Epithelial cell of umbilical artery (primary cell): ENCODE measurements around the gene SEC62. TPM values are rescaled to one million over a fixed set of nuclear protein-coding genes. Genes with fewer than 3 reads are reported as not detected.

Experiments
- total RNA-seq: library from RNA; depleted of rRNA; stranded (reverse); fragments of >200 nt; gene quantifications from 2 replicates; pipeline ENCODE4 v1.2.3, GENCODE V29; 2014

SEC62 gene
- total RNA-seq: 33.5 and 38.0 TPM in 2 replicates

GRCh38 chr3:169966428-169966950, at the start of gene SEC62:
SEC62 (plus strand) TSS chr3:169966807; CDS start chr3:169966823, 16 bp downstream.

GRCh38 chr3:170037463-170038433, 71.1 kb downstream of the SEC62 start, which contains the start of gene GPR160:
GPR160 (plus strand) TSS chr3:170037995; CDS start chr3:170083973, 45,978 bp downstream.

Other genes starting within 250 kb of the SEC62 start
- 312 and 747 TPM in 2 replicates for gene TERC, start 201.7 kb upstream of the SEC62 start, total RNA-seq
- gene ACTRT3, start 197.2 kb upstream of the SEC62 start, total RNA-seq: 5.5 and 6.2 TPM in 2 replicates
- gene MYNN, start 193.4 kb upstream of the SEC62 start, total RNA-seq: 18.2 and 20.8 TPM in 2 replicates
- gene LRRIQ4, start 153.9 kb upstream of the SEC62 start, total RNA-seq: not detected in 2 replicates
- gene LRRC34, start 153.9 kb upstream of the SEC62 start, total RNA-seq: 0.97 and 5.0 TPM in 2 replicates
- gene LRRC31, start 96.9 kb upstream of the SEC62 start, total RNA-seq: not detected in 2 replicates
- not detected in 2 replicates for gene SAMD7, start 55.2 kb upstream of the SEC62 start, total RNA-seq
- 0.97 and 1.2 TPM in 2 replicates for gene GPR160, start 71.2 kb downstream of the SEC62 start, total RNA-seq
- gene PHC3, start 214.9 kb downstream of the SEC62 start, total RNA-seq: 8.8 and 16.4 TPM in 2 replicates